Effector memory CD4-positive, alpha-beta T cell (primary cell): ENCODE results near the gene TRIM15.
"Not testable (repeated sequence)": the region's sequence is repeated elsewhere in the genome, so short reads cannot be mapped to it uniquely, and the experiment has no call there.

Experiments used
- DNase-seq, 3 donors: peaks; one replicate each; pipeline ENCODE4 v3.0.0-alpha.2; 2020
- H3K27ac ChIP-seq: 2 replicates; pipeline ENCODE4 v1.7.0; 2013; ENCODE audit warnings: mild to moderate bottlenecking, low read length, moderate library complexity; ENCODE audit not compliant: insufficient read depth, poor library complexity, severe bottlenecking
- H3K27me3 ChIP-seq: replicated peaks from 2 replicates; pipeline ENCODE4 v1.7.0; 2013; ENCODE audit warnings: mild to moderate bottlenecking, low read length; ENCODE audit not compliant: insufficient read depth, control insufficient read depth, poor library complexity, severe bottlenecking
- H3K36me3 ChIP-seq: 2 replicates; pipeline ENCODE4 v1.7.0; 2013; ENCODE audit warnings: mild to moderate bottlenecking, low read length, moderate library complexity; ENCODE audit not compliant: control insufficient read depth, insufficient read depth
- H3K4me1 ChIP-seq: 2 replicates; pipeline ENCODE4 v1.7.0; 2013; ENCODE audit warnings: low read length, mild to moderate bottlenecking; ENCODE audit not compliant: control insufficient read depth, insufficient read depth, poor library complexity, severe bottlenecking
- H3K4me3 ChIP-seq: 2 replicates; pipeline ENCODE4 v1.7.0; 2013; ENCODE audit warnings: low read length, low read depth, mild to moderate bottlenecking; ENCODE audit not compliant: insufficient read depth, poor library complexity, severe bottlenecking
- H3K9me3 ChIP-seq: 2 replicates; pipeline ENCODE4 v1.7.0; 2013; ENCODE audit warnings: mild to moderate bottlenecking, low read length, moderate library complexity; ENCODE audit not compliant: control insufficient read depth

Gene TRIM15

DNA sequence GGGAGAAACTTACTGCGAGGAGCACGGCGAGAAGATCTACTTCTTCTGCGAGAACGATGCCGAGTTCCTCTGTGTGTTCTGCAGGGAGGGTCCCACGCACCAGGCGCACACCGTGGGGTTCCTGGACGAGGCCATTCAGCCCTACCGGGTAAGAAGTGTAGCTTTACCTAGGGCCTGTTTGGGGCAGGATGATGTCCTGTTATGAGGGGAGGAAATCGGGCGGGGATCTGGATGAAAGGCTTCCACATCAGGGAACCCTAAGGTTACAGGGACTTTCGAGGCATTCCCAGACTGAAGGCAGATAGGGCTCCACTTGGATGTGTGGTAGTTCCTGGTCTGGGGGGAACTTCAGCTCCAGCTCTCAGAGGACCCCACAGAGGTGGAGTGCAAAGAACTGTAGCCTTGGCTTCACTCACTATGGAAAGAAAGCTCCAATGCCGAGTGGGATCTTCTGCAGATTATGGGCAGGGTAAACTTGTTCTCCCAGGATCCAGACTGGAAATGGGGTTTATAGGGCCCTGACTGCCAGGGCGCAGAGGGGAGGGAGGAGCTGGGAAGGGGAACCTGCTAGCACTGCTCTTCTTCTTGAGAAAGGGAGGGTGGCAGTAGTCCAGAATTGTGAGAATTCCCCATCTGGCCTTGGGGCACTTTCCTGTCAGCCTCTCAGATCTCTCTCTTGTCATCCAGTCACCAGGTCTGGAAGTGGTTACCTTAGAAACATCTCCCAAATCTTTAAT, 740 bp downstream of the TRIM15 start:
- Histone ChIP-seq H3K27me3 (no peaks in the 10 kb centered on the region), H3K27ac (no peak overlapping the region), H3K9me3 (no peaks in the 10 kb centered on the region), H3K4me3 (no peak overlapping the region), H3K4me1 (peaks cover 7% of the 10 kb centered on the region), H3K36me3 (no peaks in the 10 kb centered on the region)
- DNase-seq = no peak

DNA sequence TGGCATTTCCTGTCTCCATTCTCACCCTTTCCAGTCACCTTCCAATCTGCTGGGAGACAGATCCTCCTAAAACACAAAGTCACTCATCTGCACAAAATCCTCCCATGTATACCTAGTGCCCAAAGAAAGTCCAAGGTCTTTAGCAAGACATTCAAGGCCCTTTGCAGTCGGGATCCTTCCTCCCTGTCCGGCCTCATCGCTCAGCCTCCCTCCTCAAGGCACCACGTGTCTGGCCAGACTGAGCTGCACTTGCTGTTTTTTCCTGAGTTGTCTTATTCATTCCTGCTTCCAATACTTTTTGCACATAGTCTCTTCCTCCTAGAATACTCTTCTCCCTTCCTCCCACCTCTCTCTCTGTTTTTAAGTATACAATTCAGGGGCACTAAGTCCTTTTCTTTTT, 1.4 kb downstream of the TRIM15 start:
- no peak overlapping the region for H3K4me3 ChIP-seq
- no peaks in the 10 kb centered on the region for H3K27me3 ChIP-seq

DNA sequence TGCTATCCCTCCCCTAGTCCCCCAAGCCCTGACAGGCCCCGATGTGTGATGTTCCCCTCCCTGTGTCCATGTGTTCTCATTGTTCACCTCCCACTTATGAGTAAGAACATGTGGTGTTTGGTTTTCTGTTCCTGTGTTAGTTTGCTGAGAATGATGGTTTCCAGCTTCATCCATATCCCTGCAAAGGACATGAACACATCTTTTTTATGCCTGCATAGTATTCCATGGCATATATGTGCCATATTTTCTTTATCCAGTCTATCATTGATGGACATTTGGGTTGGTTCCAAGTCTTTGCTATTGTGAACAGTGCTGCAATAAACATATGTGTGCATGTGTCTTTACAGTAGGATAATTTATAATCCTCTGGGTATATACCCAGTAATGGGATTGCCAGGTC, 1.9 kb downstream of the TRIM15 start:
- not testable (repeated sequence) for H3K9me3 ChIP-seq, H3K27me3 ChIP-seq, H3K4me1 ChIP-seq, H3K4me3 ChIP-seq, H3K36me3 ChIP-seq, H3K27ac ChIP-seq, DNase-seq

More for the DNA sequence above, 1.4 kb downstream of the TRIM15 start:
- no peak overlapping the region for H3K27ac ChIP-seq
- no peaks in the 10 kb centered on the region for H3K9me3 ChIP-seq
- H3K36me3 ChIP-seq = no peaks in the 10 kb centered on the region
- no peak for DNase-seq
- H3K4me1 ChIP-seq = peaks cover 7% of the 10 kb centered on the region

DNA sequence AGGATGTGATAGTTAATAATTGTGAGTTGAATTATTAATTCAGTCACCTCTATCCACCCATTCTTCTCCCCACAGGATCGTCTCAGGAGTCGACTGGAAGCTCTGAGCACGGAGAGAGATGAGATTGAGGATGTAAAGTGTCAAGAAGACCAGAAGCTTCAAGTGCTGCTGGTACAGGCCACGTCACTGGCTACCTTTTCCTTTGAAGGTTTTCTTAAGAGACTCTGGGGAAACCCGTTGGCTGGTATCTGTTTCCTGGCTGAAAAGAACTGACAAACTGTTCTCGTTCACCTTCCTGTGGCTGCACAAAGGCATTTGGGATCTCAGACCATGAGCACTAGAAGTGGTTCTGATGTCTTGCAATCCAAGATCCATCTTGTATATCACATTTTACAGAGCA, 3.8 kb downstream of the TRIM15 start:
- peaks cover 13% of the 10 kb centered on the region for H3K27me3 ChIP-seq
- H3K27ac ChIP-seq = no peak overlapping the region
- no peak for DNase-seq
- H3K36me3 ChIP-seq = no peaks in the 10 kb centered on the region
- H3K4me3 ChIP-seq = no peak overlapping the region
- H3K4me1 ChIP-seq = peaks cover 11% of the 10 kb centered on the region
- no peaks in the 10 kb centered on the region for H3K9me3 ChIP-seq

DNA sequence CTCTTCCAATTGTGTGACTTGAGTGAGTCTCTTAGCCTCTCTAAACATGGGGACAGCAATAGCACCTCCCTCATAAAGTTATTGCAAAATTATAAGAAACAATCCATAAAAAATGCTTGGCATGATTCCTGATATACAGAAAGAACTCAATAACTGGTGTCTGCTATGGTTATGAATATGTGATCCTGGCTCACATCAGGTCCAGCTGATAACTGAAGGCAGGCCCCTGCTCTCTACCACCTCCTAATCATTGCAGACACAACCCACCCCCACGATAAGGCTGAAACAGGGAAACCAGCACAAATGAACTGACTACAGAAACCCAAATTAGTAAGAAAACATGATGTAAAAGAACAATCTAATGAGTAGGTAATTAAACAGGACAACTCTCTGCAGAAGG, 5.4 kb downstream of the TRIM15 start:
- H3K4me1 ChIP-seq = peaks cover 4% of the 10 kb centered on the region
- H3K9me3 ChIP-seq = no peaks in the 10 kb centered on the region
- peaks cover 19% of the 10 kb centered on the region for H3K27me3 ChIP-seq
- no peaks in the 10 kb centered on the region for H3K36me3 ChIP-seq
- H3K4me3 ChIP-seq = no peak overlapping the region
- no peak overlapping the region for H3K27ac ChIP-seq
- no peak for DNase-seq

DNA sequence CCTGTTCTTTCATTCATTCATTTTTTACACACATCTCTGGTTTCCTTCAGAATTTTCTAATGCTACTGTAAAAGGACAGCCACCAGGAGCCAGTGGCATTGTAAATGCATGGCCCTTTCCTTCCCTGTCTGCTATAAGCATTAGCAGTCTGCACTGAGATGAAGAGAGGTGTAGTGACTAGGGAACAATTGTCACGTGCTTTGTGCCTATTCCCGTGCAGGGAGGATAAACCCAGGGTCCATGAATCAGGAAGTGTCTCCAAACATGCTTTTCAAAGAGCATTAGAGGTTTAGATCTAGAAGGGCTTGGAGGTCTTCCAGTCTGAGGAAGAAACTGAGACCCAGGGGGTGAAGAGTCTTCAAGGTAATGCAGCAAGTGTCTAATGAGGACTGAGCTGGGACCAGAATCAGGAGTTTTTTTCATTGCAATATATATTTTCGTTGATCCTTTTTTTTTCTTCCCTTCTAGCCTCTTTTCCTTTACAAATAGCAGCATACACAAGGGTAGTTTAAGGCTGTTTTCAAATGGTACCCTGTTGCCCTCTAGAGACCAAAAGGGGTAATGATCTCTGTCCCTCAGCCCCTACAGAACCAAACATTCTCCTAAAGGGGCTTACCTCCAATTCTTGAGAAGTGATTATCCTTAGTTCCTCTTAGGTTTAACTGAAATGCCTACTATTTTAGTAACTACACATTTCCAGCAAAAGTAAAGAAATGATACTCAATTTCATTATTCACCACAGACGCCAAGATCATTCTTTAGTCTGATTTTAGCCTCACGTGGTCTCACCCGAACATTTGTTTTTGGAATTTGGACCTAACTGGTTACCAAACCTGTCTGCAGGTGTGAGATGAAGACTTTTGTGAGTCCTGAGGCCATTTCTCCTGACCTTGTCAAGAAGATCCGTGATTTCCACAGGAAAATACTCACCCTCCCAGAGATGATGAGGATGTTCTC, 6.6 kb downstream of the TRIM15 start:
- no peaks in the 10 kb centered on the region for H3K36me3 ChIP-seq
- peaks cover 19% of the 10 kb centered on the region for H3K27me3 ChIP-seq
- H3K4me1 ChIP-seq = peaks cover 4% of the 10 kb centered on the region
- H3K27ac ChIP-seq = no peak overlapping the region
- no peak overlapping the region for H3K4me3 ChIP-seq
- H3K9me3 ChIP-seq = no peaks in the 10 kb centered on the region
- DNase-seq = no peak

DNA sequence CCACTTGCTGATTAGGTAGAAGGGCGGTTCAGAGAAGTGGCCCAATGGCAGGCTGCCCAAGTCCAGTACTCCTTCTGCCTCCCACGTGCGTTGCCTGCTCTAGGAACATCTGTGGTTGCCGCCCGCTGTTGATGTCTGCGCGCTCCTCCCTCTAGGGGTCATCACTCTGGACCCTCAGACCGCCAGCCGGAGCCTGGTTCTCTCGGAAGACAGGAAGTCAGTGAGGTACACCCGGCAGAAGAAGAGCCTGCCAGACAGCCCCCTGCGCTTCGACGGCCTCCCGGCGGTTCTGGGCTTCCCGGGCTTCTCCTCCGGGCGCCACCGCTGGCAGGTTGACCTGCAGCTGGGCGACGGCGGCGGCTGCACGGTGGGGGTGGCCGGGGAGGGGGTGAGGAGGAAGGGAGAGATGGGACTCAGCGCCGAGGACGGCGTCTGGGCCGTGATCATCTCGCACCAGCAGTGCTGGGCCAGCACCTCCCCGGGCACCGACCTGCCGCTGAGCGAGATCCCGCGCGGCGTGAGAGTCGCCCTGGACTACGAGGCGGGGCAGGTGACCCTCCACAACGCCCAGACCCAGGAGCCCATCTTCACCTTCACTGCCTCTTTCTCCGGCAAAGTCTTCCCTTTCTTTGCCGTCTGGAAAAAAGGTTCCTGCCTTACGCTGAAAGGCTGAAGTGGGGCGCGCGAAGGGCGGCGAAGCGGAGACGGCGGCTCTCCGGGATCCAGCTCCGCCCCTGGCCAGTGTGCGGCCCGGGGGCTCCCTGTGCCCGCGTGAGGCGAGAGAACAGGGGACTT, 8.5 kb downstream of the TRIM15 start:
- Histone ChIP-seq H3K9me3 (no peaks in the 10 kb centered on the region), H3K27me3 (peaks cover 23% of the 10 kb centered on the region), H3K4me1 (peaks cover 4% of the 10 kb centered on the region), H3K27ac (no peak overlapping the region), H3K36me3 (no peaks in the 10 kb centered on the region), H3K4me3 (peak overlapping the region; percentile 2)
- no peak for DNase-seq

DNA sequence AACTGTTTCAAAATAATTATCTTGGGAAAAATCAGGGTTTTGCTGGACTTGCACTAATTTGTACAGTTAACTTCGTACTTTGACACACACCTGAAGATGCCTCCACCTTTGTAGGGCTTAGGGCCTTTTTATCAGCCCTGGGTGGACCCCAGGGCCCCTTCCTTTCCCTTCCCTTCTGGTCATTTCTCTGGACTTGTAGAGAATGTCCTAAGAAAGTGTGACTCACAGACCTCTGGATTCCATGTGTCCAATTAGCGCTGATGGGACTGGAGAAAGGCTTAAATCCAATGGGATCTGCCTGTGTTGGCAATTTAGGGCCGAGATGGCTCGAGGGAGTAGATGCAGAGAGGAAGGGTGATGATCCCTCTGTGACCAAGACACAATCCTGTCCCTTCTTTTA, 9.3 kb downstream of the TRIM15 start:
- Histone ChIP-seq H3K27me3 (peaks cover 23% of the 10 kb centered on the region), H3K36me3 (no peaks in the 10 kb centered on the region)

DNA sequence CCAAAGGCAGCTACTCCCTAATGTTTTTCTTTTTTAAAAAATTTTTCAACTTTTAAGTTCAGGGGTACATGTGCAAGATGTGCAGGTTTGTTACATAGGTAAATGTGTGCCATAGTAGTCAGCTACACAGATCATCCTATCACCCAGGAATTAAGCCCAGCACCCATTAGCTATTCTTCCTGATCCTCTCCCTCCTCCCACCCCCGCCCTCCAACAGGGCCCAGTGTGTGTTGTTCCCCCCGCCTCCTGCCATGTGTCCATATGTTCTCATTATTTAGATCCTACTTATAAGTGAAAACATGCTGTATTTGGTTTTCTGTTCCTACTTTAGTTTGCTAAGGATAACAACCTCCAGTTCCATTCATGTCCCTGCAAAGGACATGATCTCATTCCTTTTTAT, 12.4 kb downstream of the TRIM15 start:
- H3K27ac ChIP-seq = no peak overlapping the region
- no peak for DNase-seq
- no peak overlapping the region for H3K4me3 ChIP-seq
- peaks cover 4% of the 10 kb centered on the region for H3K4me1 ChIP-seq
- peaks cover 20% of the 10 kb centered on the region for H3K27me3 ChIP-seq
- H3K9me3 ChIP-seq = no peaks in the 10 kb centered on the region
- no peaks in the 10 kb centered on the region for H3K36me3 ChIP-seq

More for the DNA sequence above, 9.3 kb downstream of the TRIM15 start:
- Histone ChIP-seq H3K9me3 (no peaks in the 10 kb centered on the region), H3K4me3 (no peak overlapping the region), H3K27ac (no peak overlapping the region), H3K4me1 (peaks cover 4% of the 10 kb centered on the region)
- DNase-seq = no peak
